ENCODE results near the gene MKRN2.
A peak's percentile ranks its signal among the peaks of the same experiment; 100 is the strongest.

The MKRN2 gene, protein sequence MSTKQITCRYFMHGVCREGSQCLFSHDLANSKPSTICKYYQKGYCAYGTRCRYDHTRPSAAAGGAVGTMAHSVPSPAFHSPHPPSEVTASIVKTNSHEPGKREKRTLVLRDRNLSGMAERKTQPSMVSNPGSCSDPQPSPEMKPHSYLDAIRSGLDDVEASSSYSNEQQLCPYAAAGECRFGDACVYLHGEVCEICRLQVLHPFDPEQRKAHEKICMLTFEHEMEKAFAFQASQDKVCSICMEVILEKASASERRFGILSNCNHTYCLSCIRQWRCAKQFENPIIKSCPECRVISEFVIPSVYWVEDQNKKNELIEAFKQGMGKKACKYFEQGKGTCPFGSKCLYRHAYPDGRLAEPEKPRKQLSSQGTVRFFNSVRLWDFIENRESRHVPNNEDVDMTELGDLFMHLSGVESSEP

GRCh38 chr3:12556690-12557472, at the start of gene MKRN2:
Gene MKRN2, plus strand, starts transcription at chr3:12557087. Its CDS starts 64 bp downstream, at chr3:12557151.
- DNase-seq (ENCODE audit: low read depth), result peak; percentile 92
- TF ChIP-seq CTCF (IDR thresholded peaks at IDR 0.05; ENCODE audit: low read depth, low read length) (no peak), POLR2A (IDR thresholded peaks at IDR 0.05; ENCODE audit: extremely low read depth, insufficient read length) (peak; percentile 99), MYC (IDR thresholded peaks at IDR 0.05; ENCODE audit: low read depth, low read length) (peak; percentile 57)
- TF ChIP-seq, protein P1, sequence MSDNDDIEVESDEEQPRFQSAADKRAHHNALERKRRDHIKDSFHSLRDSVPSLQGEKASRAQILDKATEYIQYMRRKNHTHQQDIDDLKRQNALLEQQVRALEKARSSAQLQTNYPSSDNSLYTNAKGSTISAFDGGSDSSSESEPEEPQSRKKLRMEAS (IDR thresholded peaks at IDR 0.05; ENCODE audit: low read depth, low read length), result peak; percentile 67

DNA sequence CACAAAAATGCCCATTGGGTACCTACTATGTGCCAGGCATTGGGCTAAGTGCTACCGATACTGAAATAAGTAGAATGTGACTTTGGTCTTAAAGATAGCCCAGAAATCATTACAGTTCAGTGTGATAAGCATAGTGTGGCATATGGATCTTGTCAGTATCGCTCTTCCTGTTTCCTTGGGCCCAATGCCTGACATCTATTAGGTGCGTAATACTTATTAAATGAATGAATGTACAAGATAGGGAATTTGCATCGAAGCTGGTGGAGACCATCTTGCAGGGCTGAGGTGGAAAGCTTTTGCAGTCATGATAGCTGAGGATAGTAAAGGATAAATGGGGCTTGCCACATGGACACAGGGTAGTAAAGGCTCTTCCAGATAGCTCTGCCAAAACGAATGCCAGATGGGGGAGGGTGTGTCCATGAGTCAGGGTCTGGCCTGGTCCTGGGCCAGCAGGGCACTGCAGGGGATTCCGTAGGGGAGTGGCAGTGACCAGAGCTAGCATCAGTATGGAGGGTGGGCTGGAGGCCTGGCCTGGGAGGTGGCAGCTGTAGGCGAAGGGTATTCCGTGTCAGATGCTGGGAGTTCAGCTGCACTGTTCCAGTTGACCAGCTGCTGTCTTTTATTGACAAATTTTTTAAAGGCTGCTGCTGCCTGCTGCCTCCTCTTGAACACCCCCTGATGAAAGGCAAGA, 49.2 kb upstream of the MKRN2 start:
- DNase-seq (ENCODE audit: low read depth), result no peak
- TF ChIP-seq POLR2A (IDR thresholded peaks at IDR 0.05; ENCODE audit: extremely low read depth, insufficient read length), result no peak
- no peak overlapping the region for H3K4me3 ChIP-seq (ENCODE audit: low read depth, low read length)

More at GRCh38 chr3:12556690-12557472, at the start of gene MKRN2:
- H3K4me3 ChIP-seq (ENCODE audit: low read depth, low read length), result peak within 1 kb of the TSS; percentile 95

- TF ChIP-seq CTCF (IDR thresholded peaks at IDR 0.05; ENCODE audit: low read depth, low read length), result no peak
- TF ChIP-seq MYC (IDR thresholded peaks at IDR 0.05; ENCODE audit: low read depth, low read length), result no peak
- TF ChIP-seq, protein P1 (IDR thresholded peaks at IDR 0.05; ENCODE audit: low read depth, low read length), result no peak
- no peak for TF ChIP-seq POLR2A (IDR thresholded peaks at IDR 0.05; ENCODE audit: extremely low read depth, insufficient read length)
- H3K4me3 ChIP-seq (ENCODE audit: low read depth, low read length), result no peak overlapping the region
- no peak for DNase-seq (ENCODE audit: low read depth)
Observed at GRCh38 chr3:12508291-12508700, 48.6 kb upstream of the MKRN2 start.

- no peak overlapping the region for H3K4me3 ChIP-seq (ENCODE audit: low read depth, low read length)
- TF ChIP-seq CTCF (IDR thresholded peaks at IDR 0.05; ENCODE audit: low read depth, low read length) (no peak), MYC (IDR thresholded peaks at IDR 0.05; ENCODE audit: low read depth, low read length) (no peak), POLR2A (IDR thresholded peaks at IDR 0.05; ENCODE audit: extremely low read depth, insufficient read length) (no peak)
- TF ChIP-seq, protein P1 (IDR thresholded peaks at IDR 0.05; ENCODE audit: low read depth, low read length), result no peak
- no peak for DNase-seq (ENCODE audit: low read depth)
Observed at GRCh38 chr3:12509466-12509865, 47.4 kb upstream of the MKRN2 start.

GRCh38 chr3:12512534-12513118, 44.3 kb upstream of the MKRN2 start:
- DNase-seq (ENCODE audit: low read depth), result no peak
- H3K4me3 ChIP-seq (ENCODE audit: low read depth, low read length), result no peak overlapping the region
- TF ChIP-seq POLR2A (IDR thresholded peaks at IDR 0.05; ENCODE audit: extremely low read depth, insufficient read length), result no peak
- TF ChIP-seq CTCF (IDR thresholded peaks at IDR 0.05; ENCODE audit: low read depth, low read length), result no peak
- no peak for TF ChIP-seq MYC (IDR thresholded peaks at IDR 0.05; ENCODE audit: low read depth, low read length)
- TF ChIP-seq, protein P1 (IDR thresholded peaks at IDR 0.05; ENCODE audit: low read depth, low read length), result no peak

Data from NB4 (cell line).